ENCODE measurements around the gene WDR89. TPM values are rescaled to one million over a fixed set of nuclear protein-coding genes. Genes with fewer than 3 reads are reported as not detected.

WDR89 gene, protein sequence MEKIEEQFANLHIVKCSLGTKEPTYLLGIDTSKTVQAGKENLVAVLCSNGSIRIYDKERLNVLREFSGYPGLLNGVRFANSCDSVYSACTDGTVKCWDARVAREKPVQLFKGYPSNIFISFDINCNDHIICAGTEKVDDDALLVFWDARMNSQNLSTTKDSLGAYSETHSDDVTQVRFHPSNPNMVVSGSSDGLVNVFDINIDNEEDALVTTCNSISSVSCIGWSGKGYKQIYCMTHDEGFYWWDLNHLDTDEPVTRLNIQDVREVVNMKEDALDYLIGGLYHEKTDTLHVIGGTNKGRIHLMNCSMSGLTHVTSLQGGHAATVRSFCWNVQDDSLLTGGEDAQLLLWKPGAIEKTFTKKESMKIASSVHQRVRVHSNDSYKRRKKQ
- total RNA-seq: 10 to 100 TPM; 27.3 to 30.4 TPM

DNA sequence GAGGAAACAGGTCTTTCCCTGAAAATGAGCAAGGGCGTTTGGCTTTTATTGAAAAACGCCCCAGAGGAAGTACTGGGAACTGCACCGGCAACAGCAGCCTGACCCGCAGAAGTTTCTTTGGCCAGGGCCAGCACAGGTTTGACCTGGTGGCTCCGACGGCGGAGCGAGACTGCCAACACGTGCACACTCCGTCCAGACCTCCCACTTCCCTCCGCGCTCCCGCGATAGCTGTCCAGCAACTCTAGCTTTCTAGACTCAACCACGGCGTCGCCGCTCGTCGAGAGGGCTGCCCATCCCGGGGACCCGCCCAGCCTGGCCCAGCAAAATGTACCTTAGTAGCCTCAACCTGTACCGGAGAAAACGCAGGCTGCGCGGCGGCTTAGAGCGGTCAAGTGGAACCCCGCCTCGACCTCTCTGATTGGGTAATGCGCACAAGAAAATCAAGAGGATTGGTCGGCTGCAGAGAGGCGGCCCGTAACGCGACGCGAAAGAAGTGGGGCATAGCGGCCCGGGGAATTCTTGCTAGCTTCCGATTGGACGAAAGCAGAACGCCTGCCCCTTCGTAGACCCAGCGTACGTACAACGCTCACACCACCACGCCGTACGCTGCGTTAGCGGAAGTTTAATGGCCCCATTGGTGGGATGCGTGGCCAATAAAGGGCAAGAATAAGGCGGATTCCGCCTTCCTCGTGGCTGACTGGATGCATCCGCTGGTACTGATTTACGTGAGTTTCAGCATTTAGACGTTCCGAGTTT lies at the start of gene WDR89:
Gene WDR89 (minus strand): TSS at position 399 of the 756 bp plus-strand sequence. CDS start 41,929 bp downstream, outside the sequence.
- POLR2A ChIA-PET: interaction anchor here (0.5 to 2.1 kb wide), 9 partner anchors 10 to 863 kb away, joined by 3 to 13 read pairs (median 5); partner anchors contain the start of genes PPP2R5E, SGPP1 and ZBTB1
- CTCF ChIA-PET: interaction anchor here (0.6 to 2.9 kb wide), 12 partner anchors 9 to 380 kb away, joined by 3 to 20 read pairs (median 4); no protein-coding TSS in a partner anchor
- Mint-ChIP-seq H3K36me3 (peaks cover 21% of the 10 kb centered on the region), H3K27ac (peak within 1 kb of the TSS; percentile 89), H3K9me3 (peaks cover 5% of the 10 kb centered on the region), H3K4me1 (ENCODE audit: low read depth) (peaks cover 43% of the 10 kb centered on the region), H3K27me3 (no peaks in the 10 kb centered on the region), H3K4me3 (peak within 1 kb of the TSS; percentile 74)
- intact Hi-C loops (cut with micrococcal nuclease): loop anchor here (1.0 to 5.0 kb wide), 10 partner anchors 9 to 1461 kb away; partner anchors contain the start of genes HSPA2, MAX, MTHFD1 and PPP2R5E
- peak; percentile 98 for DNase-seq

DNA sequence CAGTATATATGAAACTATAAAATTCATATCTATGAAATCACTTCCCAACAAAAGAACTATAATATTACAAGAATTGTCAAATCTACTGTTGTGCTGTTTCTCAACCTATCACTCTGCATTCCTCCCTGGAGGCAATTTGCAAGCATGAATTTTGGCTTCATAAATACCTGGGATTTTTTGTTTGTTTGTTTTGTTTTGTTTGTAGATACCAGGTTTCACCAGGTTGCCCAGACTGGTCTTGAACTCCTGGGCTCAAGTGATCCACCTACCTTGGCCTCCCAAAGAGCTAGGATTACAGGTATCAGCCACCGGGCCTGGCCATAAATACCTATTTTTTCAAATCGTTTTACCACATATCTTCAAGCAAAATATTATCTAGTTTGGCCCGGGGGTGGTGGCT lies 47.5 kb upstream of the WDR89 start:
- Mint-ChIP-seq H3K4me3 (no peak overlapping the region), H3K9me3 (no peaks in the 10 kb centered on the region), H3K36me3 (peaks cover 14% of the 10 kb centered on the region), H3K27ac (no peak overlapping the region), H3K27me3 (no peaks in the 10 kb centered on the region), H3K4me1 (ENCODE audit: low read depth) (no peaks in the 10 kb centered on the region)
- POLR2A ChIA-PET: interaction anchor here (0.5 kb wide), 1 partner anchor 21 kb away, joined by 4 read pairs; no protein-coding TSS in a partner anchor
- no peak for DNase-seq
- intact Hi-C loops (cut with micrococcal nuclease): no loop called here
- CTCF ChIA-PET: no interaction called here

DNA sequence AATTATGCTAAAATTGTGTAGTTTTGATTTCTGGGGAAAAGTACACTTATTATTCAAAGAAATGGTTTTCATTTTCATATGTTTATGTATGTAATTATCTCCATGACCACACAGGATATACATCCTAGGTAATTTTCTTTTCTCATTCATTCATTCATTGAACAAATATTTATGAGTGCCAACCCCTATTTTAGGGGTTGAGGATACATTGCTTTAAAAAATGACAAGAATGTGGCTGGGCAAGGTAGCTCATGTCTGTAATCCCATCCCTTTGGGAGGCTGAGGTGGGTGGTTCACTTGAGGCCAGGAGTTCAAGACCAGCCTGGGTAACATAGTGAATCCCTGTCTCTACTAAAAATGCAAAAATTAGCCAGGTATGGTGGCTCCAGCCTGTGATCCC lies 45.3 kb upstream of the WDR89 start:
- Mint-ChIP-seq H3K9me3 (no peaks in the 10 kb centered on the region), H3K36me3 (peaks cover 13% of the 10 kb centered on the region), H3K4me1 (ENCODE audit: low read depth) (no peaks in the 10 kb centered on the region), H3K4me3 (no peak overlapping the region), H3K27me3 (no peaks in the 10 kb centered on the region), H3K27ac (no peak overlapping the region)
- CTCF ChIA-PET: interaction anchor here (0.6 kb wide), 1 partner anchor 71 kb away, joined by 4 read pairs; no protein-coding TSS in a partner anchor
- DNase-seq: no peak
- intact Hi-C loops (cut with micrococcal nuclease): no loop called here
- POLR2A ChIA-PET: no interaction called here

DNA sequence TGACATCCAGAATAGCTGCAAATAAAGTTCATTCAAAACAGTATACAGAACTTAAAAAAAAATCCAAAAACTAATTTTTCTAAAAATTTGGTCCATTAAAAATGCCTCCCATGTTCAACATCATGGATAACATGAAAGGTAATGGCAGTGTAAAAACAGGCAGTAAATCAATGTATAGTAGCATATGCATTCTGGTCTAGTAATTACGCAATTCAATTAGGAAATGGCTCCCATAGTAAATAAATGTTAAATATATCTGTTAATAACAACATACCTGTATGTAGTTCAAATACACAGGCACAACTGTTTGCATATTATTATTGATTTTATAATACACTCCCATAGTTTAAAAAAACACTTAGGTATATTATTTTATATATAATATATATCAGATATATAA lies 43.7 kb upstream of the WDR89 start:
- ChIA-PET POLR2A (no interaction called here), CTCF (no interaction called here)
- intact Hi-C loops (cut with micrococcal nuclease): no loop called here
- Mint-ChIP-seq H3K27me3 (no peaks in the 10 kb centered on the region), H3K9me3 (no peaks in the 10 kb centered on the region), H3K27ac (no peak overlapping the region), H3K4me3 (no peak overlapping the region), H3K36me3 (peaks cover 9% of the 10 kb centered on the region), H3K4me1 (ENCODE audit: low read depth) (no peaks in the 10 kb centered on the region)
- DNase-seq: no peak

DNA sequence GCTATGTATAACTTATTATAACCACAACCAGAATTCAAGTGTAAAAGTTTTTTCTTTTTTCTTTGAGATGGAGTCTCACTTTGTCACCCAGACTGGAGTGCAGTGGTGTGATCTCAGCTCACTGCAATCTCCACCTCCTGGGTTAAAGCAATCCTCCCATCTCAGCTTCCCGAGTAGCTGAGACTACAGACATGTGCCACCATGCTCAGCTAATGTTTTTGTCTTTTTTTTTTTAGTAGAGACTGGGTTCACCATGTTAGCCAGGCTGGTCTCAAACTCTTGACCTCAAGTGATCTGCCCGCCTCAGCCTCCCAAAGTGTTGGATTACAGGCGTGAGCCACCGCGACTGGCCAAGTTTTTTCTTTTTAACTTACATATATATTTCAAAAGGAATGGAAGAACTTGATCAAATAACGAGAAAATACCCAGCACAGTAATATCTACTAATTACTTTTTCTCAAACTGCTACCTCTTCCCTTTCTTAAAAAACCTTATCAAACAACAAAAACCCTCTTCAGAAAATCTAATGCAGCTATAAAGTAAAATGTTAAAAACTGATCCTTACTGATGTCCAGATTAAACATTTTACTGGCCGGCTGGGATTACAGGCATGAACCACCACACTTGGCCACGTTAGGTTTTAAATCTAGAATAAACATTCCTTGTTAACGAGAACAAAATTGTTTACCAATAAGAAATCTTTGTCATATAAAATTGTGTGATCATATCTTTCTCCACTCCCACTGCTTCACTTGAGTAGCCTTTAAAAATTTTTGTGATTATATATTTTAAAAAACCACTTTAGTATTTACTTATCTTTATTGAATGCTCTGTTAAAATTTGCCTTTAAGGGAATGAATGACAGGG lies 41.3 kb upstream of the WDR89 start:
- Mint-ChIP-seq H3K9me3 (no peaks in the 10 kb centered on the region), H3K27ac (no peak overlapping the region), H3K4me1 (ENCODE audit: low read depth) (no peaks in the 10 kb centered on the region), H3K27me3 (no peaks in the 10 kb centered on the region), H3K4me3 (no peak overlapping the region), H3K36me3 (peaks cover 11% of the 10 kb centered on the region)
- ChIA-PET POLR2A (no interaction called here), CTCF (interaction anchor here (1.8 kb wide), 1 partner anchor 294 kb away, joined by 4 read pairs; no protein-coding TSS in a partner anchor)
- DNase-seq: no peak
- intact Hi-C loops (cut with micrococcal nuclease): no loop called here

DNA sequence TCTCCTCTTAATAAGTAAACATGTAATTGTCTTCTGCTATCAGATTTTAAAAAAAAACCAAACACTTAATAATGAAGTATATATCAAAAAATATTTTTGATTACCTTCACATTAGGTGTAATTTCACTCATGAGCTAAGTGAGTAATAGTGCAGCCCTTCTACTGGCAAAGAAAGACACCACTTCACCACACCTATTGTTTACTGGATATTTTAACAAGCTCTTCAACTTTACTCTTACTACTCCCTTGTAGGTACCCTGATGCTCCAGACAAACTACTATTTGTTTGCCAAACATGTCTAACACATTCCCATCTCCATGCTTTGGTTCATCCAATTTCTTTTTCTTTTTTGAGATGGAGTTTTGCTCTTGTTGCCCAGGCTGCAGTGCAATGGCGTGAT lies 36.9 kb upstream of the WDR89 start:
- Mint-ChIP-seq H3K27me3 (no peaks in the 10 kb centered on the region), H3K27ac (no peak overlapping the region), H3K4me1 (ENCODE audit: low read depth) (no peaks in the 10 kb centered on the region), H3K4me3 (no peak overlapping the region), H3K36me3 (peaks cover 4% of the 10 kb centered on the region), H3K9me3 (no peaks in the 10 kb centered on the region)
- ChIA-PET CTCF (interaction anchor here (0.6 kb wide), 1 partner anchor 91 kb away, joined by 3 read pairs; no protein-coding TSS in a partner anchor), POLR2A (no interaction called here)
- intact Hi-C loops (cut with micrococcal nuclease): no loop called here
- no peak for DNase-seq

DNA sequence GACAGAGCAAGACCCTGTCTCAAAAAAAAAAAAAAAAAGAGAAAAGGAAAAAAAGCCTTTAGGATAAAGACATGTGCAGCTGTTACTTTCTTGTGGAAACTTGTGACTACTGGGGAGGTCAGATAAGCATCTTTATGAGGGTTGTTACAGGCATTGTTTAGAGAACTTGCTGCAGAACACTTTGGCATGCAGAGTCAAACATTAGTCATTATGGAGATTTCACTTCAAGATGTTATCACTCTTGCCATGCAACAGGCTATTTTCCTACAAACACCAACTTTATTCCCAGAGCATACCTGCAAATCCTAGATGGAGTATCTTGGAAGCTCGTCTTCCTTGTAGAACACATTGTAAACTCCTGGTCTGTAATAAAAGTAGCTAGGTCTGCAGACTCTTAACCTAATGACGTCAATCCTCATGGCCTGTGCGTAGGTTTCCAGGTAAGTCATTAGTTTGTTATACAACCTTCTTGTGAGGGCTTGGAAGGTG lies 36.3 kb upstream of the WDR89 start:
- ChIA-PET POLR2A (no interaction called here), CTCF (no interaction called here)
- Mint-ChIP-seq H3K9me3 (no peaks in the 10 kb centered on the region), H3K4me1 (ENCODE audit: low read depth) (no peaks in the 10 kb centered on the region), H3K4me3 (no peak overlapping the region), H3K27me3 (no peaks in the 10 kb centered on the region), H3K27ac (no peak overlapping the region), H3K36me3 (peaks cover 4% of the 10 kb centered on the region)
- intact Hi-C loops (cut with micrococcal nuclease): no loop called here
- no peak for DNase-seq

DNA sequence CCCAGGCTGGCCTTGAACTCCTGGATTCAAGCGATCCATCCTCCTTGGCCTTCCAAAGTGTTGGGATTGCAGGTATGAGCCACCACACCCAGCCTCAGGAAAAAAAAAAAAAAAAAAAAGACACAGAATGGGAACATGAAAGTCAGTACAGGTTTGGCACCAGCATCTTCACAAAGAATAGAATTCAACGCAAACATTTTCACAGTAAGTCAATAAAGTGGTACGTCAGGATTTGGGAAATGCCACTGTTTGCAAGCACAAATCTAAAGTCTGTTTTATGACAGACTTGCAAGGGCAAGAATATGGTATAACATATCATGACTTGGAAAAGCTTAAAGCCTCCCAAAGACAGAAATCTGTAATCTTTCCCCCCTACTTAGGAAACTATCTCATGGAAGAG lies 34.9 kb upstream of the WDR89 start:
- DNase-seq: no peak
- intact Hi-C loops (cut with micrococcal nuclease): no loop called here
- ChIA-PET CTCF (no interaction called here), POLR2A (no interaction called here)
- Mint-ChIP-seq H3K36me3 (peaks cover 4% of the 10 kb centered on the region), H3K27ac (no peak overlapping the region), H3K4me3 (no peak overlapping the region), H3K9me3 (no peaks in the 10 kb centered on the region), H3K4me1 (ENCODE audit: low read depth) (no peaks in the 10 kb centered on the region), H3K27me3 (no peaks in the 10 kb centered on the region)

DNA sequence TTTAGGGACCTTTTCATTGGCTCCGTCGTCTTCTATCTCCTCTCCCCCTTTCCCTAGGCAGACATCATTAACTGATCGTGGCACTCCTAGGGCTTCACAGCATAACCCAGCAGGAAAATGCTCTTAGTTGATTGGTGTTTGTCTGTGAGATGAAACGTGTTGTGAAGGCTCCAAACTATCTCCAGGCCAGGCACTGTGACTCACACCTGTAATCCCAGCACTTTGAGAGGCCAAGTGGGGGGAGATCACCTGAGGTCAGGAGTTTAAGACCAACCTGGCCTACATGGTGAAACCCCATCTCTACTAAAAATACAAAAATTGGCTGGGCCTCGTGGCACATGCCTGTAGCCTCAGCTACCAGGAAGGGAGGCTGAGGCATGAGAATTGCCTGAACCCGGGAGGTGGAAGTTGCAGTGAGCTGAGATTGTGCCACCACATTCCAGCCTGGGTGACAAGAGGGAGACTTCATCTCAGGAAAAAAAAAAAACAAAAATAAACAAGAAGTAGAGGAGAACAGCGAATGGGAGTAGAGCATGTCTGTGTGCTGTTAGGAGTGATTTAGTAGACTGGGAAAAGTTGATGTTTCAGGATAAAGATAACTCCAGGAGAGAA lies 32.3 kb upstream of the WDR89 start:
- POLR2A ChIA-PET: no interaction called here
- Mint-ChIP-seq H3K36me3 (no peaks in the 10 kb centered on the region), H3K27me3 (no peaks in the 10 kb centered on the region), H3K4me3 (no peak overlapping the region), H3K4me1 (ENCODE audit: low read depth) (no peaks in the 10 kb centered on the region), H3K27ac (no peak overlapping the region), H3K9me3 (no peaks in the 10 kb centered on the region)
- no peak for DNase-seq
- intact Hi-C loops (cut with micrococcal nuclease): no loop called here
- CTCF ChIA-PET: interaction anchor here (1.1 kb wide), 1 partner anchor 96 kb away, joined by 4 read pairs; no protein-coding TSS in a partner anchor

DNA sequence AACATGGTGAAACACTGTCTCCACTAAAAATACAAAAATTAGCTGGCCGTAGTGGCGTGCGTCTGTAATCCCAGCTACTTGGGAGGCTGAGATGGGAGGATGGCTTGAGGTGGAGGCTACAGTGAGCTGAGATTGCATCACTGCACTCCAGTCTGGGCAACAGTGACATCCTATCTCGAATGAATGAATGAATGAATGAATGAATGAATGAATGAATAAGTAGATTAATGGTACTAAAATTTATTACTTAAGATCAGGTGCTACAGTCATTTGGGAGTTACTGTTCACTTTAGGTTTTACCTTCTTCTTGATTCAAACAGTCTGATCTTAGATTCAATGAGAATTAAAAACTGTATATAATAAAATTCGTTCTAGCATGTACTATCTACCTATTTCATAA lies 31.6 kb upstream of the WDR89 start:
- H3K27ac Mint-ChIP-seq: no peak overlapping the region
- no peak for DNase-seq
- no peak overlapping the region for H3K4me3 Mint-ChIP-seq
- intact Hi-C loops (cut with micrococcal nuclease): no loop called here
- no peaks in the 10 kb centered on the region for H3K4me1 Mint-ChIP-seq (ENCODE audit: low read depth)
- H3K9me3 Mint-ChIP-seq: no peaks in the 10 kb centered on the region
- ChIA-PET POLR2A (no interaction called here), CTCF (interaction anchor here (1.1 kb wide), 1 partner anchor 97 kb away, joined by 4 read pairs; no protein-coding TSS in a partner anchor)
- H3K36me3 Mint-ChIP-seq: no peaks in the 10 kb centered on the region
- H3K27me3 Mint-ChIP-seq: no peaks in the 10 kb centered on the region

DNA sequence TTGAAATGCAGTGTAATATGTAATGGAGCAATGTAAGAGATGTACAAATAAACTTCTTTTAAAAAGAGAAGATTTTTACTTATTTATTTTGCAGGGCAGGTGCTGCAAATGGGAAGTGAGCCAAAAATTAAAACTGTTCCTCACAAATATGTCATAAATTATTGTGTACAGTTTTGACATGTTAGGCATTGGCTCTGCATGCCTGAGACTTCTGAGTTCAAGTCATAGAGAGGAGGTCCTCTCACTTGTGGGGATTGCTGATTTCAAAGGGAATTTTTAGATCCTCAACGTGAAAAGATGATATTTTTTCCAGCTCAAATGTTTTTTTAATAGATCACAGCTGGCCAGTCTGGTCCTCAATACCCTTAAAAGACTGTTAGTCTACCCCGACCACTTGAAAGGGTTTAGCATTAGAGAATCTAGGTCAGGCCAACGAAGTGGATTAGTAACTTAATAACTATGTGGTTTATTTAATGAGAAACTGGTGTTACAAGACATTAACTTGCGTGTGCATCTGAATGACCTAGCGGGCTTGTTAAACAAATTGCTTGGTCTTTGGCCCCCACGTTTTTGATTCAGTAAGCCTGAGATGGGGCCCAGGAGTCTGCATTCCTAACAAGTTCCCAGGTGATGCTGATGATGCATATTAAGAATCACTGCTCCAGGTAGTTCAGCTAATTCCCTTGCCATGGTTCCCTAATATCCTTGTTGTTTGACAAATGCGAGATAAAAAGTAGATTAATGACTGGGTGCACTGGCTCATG lies 30.9 kb upstream of the WDR89 start:
- H3K4me1 Mint-ChIP-seq (ENCODE audit: low read depth): no peaks in the 10 kb centered on the region
- H3K4me3 Mint-ChIP-seq: no peak overlapping the region
- no peak for DNase-seq
- POLR2A ChIA-PET: no interaction called here
- intact Hi-C loops (cut with micrococcal nuclease): no loop called here
- no peak overlapping the region for H3K27ac Mint-ChIP-seq
- CTCF ChIA-PET: no interaction called here
- no peaks in the 10 kb centered on the region for H3K36me3 Mint-ChIP-seq
- H3K27me3 Mint-ChIP-seq: no peaks in the 10 kb centered on the region
- H3K9me3 Mint-ChIP-seq: no peaks in the 10 kb centered on the region
